Kidney tubule cell (primary cell): ENCODE measurements around the gene GTF2IRD2.
"Not testable (repeated sequence)": the region's sequence is repeated elsewhere in the genome, so short reads cannot be mapped to it uniquely, and the experiment has no call there.

Experiments used
- DNase-seq: peaks from one replicate; pipeline ENCODE4 v3.0.0-alpha.2; 2018; ENCODE audit warnings: low spot score

Gene GTF2IRD2

GRCh38 chr7:74788369-74789150, 62.8 kb downstream of the GTF2IRD2 start:
- peak; percentile 87 for DNase-seq

GRCh38 chr7:74783595-74783994, 67.8 kb downstream of the GTF2IRD2 start:
- peak; percentile 0 for DNase-seq

- DNase-seq, result not testable (repeated sequence)
Observed at GRCh38 chr7:74781746-74782145, 69.7 kb downstream of the GTF2IRD2 start.

- not testable (repeated sequence) for DNase-seq
Observed at GRCh38 chr7:74779053-74779452, 72.4 kb downstream of the GTF2IRD2 start.

DNA sequence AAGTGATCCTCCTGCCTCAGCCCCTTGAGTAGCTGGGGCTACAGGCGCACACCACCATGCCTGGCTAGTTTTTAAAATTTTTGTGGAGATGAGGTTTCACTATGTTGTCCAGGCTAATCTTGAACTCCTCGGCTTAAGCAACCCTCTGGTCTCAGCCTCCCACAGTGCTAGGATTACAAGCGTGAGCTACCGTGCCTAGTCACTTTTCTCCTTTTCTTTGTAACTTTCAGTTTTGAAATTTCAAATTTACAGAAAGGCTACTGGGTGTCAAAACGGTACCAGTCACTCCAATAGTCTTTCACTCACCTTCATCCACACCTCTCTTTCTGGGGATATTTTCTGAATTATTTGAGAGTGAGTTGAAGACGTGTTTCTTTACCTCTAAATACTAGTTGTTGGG, 76.3 kb downstream of the GTF2IRD2 start:
- DNase-seq, result not testable (repeated sequence)

GRCh38 chr7:74773760-74774750, 77.3 kb downstream of the GTF2IRD2 start, which contains the start of gene NCF1:
NCF1 (plus strand) TSS chr7:74774011; CDS start chr7:74774032, 21 bp downstream.
- not testable (repeated sequence) for DNase-seq

DNA sequence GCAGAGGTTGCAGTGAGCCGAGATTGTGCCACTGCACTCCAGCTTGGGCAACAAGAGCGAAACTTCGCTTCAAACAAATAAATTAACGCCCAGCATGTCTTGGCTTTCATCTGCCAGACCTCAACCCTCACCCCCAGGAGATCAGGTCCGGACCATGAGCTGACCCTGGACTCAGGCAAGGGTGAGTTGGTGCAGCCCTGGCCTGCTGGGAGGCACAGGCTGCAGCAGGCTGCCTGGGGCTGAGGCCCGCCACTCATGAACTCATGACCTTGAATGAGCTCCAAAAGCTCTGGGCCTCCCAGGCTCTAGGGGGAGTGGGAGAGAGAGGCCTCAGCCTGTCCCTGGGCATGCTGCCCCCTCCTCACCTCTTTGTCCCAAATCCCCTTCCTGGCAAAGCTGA, 79.3 kb downstream of the GTF2IRD2 start:
- DNase-seq, result not testable (repeated sequence)

- not testable (repeated sequence) for DNase-seq
Observed at GRCh38 chr7:74770062-74770461, 81.3 kb downstream of the GTF2IRD2 start.

- DNase-seq, result peak; percentile 0
Observed at GRCh38 chr7:74766991-74767390, 84.4 kb downstream of the GTF2IRD2 start.

DNA sequence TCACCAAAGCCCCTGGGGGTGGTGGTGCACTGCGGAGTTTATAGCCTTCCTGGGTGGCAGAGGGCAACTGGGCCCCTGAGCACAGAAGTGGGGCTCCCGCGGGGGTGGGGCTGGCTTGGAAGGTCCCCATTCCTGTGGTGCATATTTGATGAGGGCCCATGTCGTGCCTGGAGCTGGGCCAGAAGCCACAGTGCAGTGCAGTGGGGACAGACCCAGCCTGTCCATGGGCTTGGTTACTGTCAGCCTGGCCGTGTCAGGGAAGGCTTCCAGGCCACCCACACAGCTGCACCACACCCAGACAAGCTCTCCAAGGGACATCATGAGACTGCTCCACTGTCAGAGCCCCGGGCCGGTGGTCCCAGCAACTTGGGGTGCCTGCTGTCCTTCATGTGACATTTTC, 84.9 kb downstream of the GTF2IRD2 start:
- DNase-seq, result not testable (repeated sequence)

DNA sequence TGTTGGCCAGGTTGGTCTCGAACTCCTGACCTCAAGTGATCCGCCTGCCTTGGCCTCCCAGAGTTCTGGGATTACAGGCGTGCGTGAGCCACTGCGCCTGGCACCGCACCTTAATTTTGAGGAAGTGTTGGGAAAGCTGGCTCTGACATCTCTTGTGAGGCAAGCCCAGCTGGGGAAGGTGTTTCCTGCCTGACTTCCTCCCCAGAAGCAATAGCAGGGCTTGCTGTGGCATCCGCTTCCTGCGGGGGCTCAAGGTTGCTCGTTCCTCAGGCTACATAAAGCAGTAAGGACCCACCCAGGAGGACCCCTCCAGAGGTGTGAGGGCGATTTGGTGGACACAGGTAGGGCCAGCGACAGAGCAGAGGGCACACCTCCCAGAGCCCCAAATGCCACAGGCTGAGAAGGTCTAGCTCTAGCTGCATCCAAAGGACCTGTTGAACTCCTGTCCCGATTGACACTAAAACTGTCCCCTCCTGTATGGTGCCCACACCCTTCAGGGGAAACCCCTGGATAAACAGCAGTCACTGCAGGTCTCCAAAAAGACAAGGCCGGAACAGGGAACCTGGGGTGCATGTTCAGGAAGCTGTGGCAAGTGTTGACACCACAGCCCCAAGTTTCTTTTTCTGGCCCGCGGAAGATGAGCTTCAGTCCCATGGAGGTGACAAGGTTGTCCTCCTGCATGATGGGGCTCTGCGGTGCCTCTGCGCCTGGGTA, 86.0 kb downstream of the GTF2IRD2 start:
- not testable (repeated sequence) for DNase-seq

DNA sequence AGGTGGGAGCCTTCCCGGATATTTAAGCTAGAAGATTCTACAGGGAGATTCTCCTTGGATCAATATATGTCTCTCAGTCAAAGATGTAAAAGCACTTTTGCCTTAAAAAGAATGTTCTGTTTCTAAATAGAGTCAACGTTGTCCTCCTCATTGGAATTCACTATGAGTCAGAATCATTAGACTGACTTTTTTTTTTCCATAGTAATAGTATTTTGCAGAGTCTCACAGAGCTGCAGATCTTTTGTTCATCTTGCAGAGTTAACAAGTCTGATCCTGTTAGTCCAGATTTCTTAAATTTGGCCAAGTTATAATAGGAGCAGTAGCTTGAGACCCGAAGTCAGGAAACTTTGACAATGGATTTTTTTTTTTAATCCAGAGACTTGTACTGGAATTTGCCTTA, 92.4 kb downstream of the GTF2IRD2 start:
- DNase-seq, result not testable (repeated sequence)

DNA sequence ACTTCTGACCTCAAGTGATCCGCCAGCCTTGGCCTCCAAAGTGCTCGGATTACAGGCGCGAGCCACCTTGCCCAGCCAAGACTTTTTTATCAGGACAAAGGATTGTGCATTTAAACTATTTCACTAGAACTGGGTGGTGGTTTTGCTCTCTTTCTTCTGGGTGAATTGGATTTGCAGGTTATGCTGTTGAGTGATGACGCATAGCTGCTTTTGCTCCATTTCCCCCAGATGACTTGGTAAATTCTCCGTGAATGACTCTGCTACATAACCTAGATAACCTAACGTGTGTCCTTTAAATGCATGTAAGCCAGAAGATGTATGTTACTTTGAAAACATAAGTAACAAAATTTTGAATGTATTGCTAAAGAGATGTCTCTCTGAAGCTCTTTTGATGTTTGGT, 93.1 kb downstream of the GTF2IRD2 start:
- not testable (repeated sequence) for DNase-seq

DNA sequence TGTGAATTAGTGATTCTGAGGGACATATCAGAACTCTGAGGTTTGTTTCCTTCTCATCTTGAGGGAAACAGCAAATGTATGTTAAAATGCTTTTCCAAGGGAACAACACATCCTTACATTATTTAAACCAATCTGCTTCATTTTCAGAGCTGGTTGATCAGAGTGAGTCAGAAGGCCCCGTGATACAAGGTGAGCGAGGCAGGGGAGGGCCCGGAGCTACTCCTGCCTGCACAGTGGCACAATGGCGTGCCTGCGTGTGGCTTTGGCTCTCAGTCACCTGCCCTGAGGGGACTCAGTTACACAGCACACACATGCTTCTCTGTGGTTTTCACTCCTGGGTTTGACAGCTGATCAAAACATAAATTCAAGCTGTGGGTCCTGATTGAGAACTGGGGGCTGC, 94.7 kb downstream of the GTF2IRD2 start:
- not testable (repeated sequence) for DNase-seq

DNA sequence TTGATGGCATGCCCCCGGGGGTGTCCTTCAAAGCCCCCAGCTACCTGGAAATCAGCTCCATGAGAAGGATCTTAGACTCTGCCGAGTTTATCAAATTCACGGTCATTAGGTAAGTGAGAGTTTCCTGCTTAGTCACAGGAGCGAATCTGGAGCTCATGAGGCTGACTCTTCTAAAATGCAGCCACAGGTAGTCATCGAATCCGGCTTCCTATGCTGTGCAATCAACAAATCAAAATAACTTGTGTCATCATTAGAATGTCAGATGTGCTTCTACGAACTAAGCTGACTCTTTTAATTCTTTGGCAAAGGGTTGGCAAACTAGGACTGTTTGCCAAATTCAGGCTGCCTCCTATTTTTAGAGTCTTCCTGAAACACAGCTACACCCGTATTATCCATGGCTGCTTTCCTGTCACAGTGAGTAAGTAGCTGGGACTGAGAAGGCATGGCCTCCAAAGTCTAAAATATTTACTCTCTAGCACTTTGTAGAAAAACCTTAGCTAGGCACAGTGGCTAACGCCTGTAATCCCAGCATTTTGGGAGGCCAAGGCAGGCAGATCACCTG, 97.4 kb downstream of the GTF2IRD2 start:
- DNase-seq, result not testable (repeated sequence)
